ENCODE data around the gene NME2.
"Not testable (repeated sequence)": the region's sequence is repeated elsewhere in the genome, so short reads cannot be mapped to it uniquely, and the experiment has no call there.

Gene NME2

DNA sequence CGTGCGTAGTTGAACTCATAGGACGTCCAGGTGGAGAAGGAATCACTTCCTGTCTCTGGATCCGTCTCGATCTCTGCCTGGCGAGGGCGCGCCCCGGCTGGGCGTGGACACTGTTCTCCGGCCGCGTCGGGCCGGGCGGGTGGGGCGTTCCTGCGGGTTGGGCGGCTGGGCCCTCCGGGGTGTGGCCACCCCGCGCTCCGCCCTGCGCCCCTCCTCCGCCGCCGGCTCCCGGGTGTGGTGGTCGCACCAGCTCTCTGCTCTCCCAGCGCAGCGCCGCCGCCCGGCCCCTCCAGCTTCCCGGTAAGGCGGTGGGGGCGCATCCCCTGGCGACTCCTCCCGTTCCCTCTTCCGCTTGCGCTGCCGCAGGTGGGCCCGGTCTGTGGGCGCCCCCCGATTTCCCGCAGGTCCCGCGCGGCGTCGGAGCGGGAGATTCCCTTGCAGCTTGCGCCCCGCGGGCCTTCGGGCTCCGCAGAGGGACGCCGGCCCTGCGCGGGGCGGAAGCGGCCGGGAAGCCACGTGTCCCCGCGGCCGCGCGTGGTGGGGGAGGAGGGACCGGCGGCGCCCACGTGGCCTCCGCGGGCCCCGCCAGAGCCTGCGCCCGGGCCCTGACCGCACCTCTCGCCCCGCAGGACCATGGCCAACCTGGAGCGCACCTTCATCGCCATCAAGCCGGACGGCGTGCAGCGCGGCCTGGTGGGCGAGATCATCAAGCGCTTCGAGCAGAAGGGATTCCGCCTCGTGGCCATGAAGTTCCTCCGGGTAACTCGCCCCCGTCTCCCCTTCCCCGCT lies at the start of gene NME2:
Gene NME2, plus strand, starts transcription at position 214 of the 789 bp plus-strand sequence. Its CDS starts 420 bp downstream, at position 634.
- DNase-seq: peak; percentile 78

DNA sequence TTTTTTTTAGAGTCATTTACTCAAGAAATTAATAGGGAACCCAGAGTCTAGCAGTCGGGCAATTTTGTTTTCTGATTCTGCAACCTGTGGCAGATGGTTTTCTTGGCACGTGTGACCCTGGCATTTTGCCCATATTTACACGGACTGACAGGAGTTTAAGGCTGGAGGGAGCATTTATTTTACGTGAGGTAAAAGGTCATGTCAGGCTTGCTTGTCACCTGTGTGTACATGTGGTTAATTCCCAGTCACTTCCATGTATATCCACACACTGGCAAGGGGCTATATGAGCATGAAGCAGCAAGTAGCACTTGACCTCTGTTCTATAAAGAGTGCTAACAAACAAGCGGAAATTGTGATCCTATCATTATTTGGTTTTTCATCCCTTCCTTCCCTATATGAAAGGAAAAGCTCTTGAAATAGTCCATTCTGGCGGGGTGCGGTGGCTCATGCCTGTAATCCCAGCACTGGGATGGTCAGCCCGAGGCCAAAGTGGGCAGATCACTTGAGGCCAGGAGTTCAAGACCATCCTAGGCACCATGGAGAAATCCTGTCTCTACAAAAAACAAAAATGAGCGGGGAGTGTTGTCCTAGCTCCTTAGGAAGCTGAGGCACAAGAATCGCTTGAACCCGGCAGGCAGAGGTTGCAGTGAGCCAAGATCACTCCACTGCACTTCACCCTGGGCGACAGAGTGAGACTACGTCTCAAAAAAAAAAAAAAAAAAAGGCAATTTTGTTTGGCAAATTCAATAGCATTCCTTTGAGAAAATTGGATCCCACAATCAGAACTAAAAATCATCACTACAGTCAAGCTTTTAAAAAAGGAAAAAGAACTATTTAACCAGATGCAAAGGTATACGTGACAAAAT lies 47.6 kb upstream of the NME2 start:
- no peak for DNase-seq

DNA sequence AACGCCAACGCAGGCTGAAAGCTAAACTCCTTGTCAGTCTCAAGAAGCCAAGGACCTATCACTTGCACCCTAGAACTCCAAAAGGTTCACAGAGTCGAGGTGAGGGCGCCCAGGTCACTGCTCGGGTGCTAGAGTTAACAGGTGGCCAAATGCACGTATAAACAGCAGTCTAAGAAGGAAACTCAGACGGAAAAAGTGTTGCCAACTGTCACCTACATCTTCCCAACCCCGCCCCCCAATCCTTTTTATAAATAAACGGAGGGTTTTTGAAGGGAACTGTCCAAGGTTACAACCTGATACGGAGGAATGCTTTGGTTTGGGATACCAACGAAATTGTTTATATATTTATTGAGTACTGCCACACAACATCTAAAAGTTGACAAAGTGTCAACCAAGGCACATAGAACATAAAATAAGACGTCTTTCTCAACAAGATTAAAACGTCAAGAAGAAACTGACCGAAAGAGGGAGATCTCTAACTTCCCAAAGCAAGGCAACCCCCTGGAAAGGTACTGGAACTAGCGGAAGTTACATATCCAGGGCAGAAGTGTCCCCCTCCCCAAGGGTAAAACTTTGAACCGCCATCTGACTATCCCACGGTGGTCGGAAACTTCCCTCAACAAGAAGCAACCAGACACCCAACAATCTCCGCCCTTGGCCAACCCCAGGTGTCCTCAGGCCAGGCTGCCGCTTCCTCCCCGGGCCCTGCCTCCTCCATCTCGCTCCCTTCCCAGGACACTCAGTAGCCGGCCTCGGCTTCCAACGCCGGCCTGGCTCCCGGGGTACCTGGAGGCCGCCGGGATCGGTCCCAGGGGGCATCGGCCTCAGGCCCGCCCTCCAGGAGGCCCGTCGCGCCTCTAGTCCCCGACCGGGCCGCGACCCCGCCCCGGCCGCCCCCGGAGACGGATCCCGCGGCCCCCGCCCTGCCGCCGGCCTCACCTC lies 46.5 kb upstream of the NME2 start:
- DNase-seq: no peak

DNA sequence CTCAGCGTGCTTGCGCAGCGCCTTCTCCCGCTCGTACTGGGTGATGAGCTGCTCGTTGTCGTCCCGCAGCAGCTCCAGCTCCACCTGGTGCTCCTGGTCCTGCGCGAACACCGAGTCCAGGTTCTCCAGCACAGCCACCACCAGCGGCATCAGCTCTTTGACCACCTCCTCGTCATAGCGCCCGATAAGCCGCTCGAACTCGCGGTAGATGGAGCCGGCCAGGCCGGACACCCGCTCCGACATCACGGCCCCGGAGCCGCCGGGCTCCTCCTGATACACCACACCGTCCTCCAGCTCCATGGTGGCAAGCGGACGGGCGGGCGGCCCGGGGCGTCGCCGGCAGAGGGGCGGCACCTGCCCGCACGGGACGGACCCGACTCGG lies 45.9 kb upstream of the NME2 start:
- DNase-seq: no peak

DNA sequence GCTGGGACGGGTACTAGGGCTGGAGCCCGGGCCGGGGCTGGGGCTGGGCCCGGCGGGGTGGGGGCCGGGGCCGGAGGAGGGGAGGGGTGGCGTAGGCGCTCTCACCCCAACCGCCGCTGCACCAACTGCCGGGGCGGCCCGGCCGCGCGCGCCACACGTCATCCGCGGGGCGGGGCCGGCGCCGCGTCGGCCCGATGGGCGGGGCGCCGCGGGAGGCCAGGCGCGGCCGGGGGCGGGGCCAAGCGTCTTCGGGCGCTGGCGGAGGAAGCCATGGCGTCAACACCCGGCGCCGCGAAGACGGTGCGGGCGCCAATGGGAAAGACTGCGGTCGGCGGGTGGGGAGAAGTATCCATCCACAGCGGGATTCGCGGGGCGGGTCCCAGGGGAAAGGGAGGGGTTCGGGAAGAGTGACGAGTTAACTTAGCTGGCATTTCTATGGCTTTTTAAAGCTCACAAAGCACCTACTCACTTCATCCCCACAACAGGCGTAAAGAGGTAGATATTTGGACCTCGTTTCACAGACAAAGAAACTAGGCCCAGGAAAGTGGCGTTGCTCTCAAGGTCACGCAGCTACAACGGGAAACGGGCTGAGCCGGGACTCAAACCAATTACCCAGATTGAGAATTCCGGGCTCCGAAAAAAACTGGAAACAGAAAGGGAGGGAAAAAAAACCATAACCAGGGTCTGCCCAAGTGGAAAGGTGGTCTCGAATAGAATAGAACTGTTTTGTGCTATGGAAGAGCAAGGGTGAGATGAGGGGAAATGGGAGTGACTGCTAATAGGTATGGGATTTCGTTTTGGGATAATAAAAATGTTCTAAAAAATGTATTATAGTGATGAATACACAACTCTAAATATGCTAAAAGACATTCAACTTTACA lies 45.2 kb upstream of the NME2 start, which contains the start of gene SPAG9:
Gene SPAG9, minus strand, starts transcription at position 130 of the 881 bp plus-strand sequence. CDS start 212 bp downstream, outside the sequence.
- DNase-seq: peak; percentile 97

DNA sequence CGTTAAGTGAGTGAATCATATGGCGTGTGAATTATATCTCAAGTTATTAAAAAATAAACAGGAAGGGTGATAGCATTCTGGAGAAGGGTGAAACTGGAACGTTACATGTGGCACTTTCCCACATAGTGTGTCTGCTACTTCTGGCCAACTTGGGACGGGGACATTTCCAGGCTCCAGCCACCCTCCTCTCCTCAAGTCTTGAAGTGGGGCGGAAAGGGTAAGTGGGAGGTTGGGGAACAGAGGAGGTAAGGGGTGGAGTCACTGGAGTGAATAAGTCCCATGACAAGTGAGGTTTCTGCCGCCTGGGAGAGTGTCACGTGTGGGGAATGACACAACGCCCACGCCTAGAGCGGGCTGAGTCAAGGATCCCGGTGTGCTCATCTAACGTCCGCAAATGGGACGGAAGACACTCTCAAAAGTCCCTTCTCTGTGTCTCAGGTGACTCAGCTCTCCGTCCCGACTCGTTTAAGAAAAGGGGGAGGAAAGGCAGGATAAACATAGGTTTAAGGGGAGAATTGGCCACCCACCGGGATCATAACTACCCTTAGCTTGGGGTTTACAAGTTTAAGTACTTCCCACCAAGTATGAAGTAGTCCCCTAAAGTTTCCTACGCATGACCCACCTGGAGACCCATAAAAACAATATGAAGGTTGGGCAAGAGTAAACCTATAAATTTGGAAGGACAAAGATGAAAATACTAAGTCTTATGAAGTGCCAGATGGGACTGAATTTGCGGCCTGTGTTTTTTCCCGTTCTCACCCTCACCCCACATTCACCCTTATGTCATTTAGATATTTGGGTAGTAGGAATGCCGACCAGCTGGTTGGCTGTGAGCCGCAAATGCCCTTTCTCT lies 44.4 kb upstream of the NME2 start:
- DNase-seq: peak; percentile 33

DNA sequence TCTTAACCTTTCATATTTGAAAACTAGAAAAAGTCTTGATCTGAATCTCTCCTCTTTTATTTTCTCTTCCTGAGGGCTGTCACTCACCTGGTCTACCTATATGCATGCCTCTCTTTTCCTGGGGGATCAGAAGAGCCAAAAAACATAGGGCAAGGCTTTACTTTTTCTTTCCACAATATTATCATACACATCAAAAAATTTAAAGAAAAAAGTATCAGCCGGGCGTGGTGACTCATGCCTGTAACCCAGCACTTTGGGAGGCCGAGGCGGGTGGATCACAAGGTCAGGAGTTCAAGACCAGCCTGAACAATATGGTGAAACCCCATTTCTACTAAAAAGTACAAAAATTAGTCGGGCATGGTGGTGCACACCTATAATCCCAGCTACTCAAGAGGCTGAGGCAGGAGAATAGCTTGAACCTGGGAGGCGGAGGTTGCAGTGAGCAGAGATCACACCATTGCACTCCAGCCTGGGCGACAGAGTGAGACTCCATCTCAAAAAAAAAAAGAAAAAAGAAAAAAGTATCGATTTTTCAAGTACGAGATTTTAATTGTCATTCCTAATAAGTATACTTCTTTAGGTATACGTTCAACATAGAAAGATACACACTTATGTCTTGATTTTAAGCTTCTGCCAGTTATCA lies 43.6 kb upstream of the NME2 start:
- not testable (repeated sequence) for DNase-seq

DNA sequence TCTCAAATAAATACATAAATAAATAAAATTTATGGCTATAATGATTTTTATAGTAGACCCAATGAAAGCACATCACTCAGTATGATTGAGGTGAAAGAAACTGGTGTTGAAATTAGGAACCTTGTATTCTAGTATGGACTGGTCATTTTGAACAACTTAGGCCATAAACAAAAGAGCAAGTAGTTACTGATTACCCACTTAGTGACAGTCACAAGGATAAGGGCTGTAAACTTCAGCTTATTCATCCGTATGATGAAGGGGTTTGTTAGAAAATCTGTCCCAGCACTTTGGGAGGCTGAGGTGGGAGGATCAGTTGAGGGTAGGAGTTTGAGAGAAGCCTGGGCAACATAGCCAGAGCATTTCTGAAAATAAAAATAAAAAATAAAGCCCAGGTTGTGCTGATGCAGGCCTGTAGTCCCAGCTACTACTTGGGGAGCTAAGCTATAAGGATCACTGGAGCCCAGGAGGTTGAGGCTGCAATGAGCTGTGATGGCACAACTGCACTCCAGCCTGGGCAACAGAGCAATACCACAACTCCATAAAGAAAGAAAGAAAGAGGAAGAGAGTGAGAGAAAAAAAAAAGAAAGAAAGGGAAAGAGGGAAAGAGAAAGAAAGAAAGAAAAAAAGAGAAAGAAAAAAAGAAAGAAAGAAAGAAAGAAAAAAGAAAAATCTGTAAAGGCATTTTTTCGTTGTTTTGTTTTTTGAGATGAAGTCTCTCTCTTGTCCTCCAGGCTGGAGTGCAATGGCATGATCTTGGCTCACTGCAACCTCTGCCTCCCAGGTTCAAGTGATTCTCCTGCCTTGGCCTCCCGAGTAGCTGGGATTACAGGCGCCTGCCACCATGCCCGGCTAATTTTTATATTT lies 41.3 kb upstream of the NME2 start:
- DNase-seq: no peak

DNA sequence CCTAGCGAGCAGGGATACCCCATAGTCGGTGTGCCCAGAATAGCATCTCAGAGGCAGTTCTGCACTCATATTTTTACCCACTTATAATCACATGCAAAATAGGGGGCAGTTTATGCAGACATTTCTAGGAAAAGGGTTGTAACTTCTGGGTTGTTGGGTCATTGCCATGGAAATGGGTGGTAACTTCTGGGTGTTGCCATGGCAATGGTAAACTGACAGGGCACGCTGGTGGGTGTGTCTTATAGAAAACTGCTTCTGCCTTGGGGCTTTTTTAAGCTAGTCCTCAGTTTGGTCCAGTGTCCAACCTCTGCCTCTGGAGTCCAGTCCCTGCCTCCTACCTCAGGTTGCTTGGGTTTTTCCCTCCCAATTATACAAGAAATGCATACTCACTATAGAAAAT lies 38.1 kb upstream of the NME2 start:
- no peak for DNase-seq

DNA sequence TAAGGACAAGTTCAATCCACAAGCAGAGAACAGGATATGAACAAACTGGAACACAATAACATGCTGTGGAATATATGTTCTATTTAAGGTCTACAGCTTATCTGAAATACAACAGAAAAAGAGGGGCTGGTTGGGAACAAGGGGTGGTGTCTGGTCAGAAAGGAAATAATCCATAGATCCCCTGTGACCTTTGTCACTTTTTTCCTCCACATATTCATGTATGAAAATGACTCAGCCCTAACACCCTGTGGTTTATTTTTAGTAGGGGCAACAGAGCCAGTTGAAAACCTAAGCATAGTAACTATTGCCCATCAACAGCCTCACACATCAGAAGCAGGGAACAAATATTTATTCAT lies 33.3 kb upstream of the NME2 start:
- DNase-seq: no peak

DNA sequence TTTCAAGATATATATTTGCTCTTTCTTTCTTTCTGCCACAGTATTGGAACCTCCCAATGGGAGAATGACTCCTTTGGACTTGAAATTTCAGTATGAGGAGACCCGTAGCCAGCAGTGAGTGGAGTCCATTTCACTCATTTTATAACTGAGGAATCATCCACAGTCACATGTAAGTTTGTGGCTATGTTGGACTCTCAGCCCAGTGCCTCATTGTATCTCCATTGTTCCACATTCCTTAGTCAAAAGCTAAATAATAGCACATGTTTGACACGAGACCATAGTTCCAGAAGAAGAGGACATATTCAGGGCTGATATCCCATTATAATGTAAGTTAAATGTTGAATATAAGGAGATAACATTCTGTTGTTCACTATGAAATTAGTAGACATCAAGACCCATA lies 32.8 kb upstream of the NME2 start:
- DNase-seq: no peak

DNA sequence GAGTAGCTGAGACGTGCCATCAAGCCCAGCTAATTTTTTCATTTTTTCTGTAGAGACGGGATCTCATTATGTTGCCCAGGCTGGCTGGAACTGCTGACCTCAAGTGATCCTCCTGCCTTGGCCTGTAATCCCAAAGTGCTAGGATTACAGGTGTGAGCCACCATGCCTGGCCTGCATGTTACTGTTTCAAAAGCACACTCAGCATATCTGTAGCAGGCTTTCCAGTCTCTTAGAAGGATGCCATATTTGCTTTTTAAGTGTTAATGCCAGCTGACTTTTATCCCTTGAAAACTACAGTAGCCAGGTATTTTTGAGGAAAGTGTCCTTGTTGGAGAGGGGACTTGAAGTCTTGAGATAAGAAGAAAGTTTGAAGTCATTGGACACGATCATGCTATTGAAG lies 30.3 kb upstream of the NME2 start:
- DNase-seq: no peak

DNA sequence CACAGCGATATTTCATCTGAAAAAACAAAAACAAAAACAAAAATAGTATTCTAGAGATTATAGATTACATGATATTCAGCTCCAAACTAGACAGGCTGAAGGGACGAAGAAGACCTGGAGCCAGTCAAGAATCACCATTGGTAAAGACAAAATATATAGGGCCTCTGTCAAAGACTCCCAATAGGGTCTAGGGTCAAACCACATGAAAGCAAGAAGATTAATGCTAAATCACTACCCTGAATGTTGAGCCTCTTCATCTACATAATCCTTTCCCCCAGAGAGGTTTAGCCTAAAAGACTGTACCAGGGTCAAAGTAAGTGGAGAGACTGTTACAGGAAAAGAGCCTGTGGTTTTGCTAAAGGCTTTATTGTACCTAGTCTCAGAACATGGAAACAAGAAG lies 23.6 kb upstream of the NME2 start:
- DNase-seq: no peak

DNA sequence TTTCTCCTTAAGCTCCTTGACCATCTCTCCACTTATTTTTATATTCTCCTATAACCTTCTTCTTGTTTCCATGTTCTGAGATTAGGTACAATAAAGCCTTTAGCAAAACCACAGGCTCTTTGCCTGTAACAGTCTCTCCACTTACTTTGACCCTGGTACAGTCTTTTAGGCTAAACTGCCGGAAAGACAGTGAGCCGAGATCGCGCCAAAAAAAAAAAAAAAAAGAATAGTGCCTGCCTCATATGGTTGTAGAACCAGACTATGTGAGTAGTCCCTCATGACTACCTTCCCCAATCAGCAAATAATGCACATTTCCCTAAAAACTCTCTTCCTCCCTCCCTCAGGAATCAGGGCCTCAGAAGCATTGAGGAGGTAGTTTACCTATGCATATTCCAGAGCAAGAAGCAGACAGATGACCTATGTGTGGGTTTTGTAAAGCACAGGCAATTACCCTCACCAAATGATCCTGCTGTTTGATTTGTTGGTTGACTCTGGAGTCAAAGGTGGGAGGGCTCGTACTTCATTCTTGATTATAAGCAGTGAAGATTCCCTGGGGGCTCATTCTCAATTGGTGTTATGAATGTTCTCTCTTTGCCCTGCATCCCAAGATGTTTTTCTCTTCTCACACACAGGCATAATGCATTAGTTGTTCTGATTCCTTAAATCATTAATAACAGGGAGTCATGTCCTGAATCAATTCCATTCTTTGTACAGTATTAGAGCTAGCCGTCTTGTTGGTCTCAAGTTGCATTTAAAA lies 21.8 kb upstream of the NME2 start:
- DNase-seq: no peak

DNA sequence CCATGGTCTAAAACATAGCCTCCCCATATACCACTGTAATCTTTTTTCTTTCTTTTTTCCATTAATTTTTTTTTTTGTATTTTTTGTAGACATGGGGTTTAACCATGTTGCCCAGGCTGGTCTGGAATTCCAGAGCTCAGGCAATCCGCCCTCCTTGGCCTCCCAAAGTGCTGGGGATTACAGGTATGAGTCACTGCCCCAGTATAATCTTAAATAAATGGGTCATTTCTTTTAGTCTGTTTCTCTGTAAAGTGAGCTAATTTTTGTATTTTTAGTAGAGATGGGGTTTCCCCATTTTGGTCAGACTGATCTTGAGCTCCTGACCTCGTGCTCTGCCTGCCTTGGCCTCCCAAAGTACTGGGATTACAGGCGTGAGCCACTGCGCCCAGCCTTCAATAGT lies 18.6 kb upstream of the NME2 start:
- no peak for DNase-seq

DNA sequence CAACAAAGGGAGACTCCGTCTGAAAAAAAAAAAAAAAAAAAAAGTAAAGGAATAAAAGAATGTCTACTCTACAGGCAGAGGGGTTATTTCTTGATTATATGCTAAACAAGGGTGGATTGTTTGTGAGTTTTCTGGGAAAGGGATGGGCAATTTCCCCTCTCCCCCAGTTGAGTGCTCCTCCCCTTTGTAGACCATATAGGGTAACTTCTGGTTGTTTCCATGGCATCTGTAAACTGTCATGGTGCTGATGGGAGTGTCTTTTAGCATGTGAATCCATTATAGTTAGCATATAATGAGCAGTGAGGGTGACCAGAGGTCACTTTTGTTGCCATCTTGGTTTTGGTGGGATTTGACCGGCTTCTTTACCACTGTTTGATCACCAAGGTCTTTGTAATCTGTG lies 17.0 kb upstream of the NME2 start:
- DNase-seq: no peak

DNA sequence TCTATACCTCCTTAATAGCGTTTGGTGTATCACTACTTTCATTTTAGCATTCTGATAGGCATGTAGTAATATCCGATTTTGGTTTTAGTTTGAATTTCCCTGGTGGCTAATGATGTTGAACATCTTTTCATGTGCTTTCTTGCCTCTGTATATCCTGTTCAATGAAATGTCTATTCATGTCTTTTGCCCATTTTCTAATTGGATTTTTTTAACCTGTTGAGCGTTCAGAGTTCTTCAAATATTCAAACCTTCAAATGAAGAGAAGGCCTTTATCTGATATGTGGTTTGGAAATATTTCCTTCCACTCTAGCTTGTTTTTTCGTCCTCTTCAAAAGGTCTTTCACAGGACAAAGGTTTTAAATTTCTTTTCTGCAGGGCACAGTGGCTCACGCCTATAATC lies 15.3 kb upstream of the NME2 start:
- DNase-seq: no peak

DNA sequence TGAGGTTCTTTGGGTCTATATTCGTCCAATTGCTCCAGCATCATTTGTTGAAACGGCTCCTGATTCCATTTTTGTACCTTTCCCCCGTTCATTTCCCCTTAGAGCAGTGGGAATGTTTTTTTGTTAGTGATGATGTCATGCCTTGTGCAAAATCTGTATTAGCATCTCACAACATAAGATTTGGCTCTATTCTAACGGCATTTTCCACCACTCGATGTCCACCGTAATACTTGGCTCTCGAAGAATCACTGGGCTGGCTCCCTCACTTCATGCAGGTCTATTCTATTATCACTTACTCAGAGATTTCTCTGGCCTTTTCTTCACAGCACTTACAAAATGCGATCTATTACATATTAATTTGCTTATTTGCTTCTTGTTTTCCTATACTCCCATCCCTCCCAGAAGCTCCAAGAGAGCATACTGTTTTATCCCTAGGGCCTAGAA lies 13.4 kb upstream of the NME2 start:
- no peak for DNase-seq
